GM18858 (cell line): ENCODE measurements around the gene MFAP3L.

ENCODE experiments used
- ATAC-seq: cut with Tn5 transposase; IDR thresholded peaks from one replicate; pipeline ENCODE4 v1.9.1; 2021; ENCODE audit not compliant: unreplicated experiment

The MFAP3L gene

GRCh38 chr4:170022211-170022610 lies 4.0 kb downstream of the MFAP3L start:
- ATAC-seq: no peak

GRCh38 chr4:170017252-170017651 lies 8.9 kb downstream of the MFAP3L start:
- no peak for ATAC-seq

- ATAC-seq: no peak
Observed at GRCh38 chr4:170015285-170015684, 10.9 kb downstream of the MFAP3L start.

DNA sequence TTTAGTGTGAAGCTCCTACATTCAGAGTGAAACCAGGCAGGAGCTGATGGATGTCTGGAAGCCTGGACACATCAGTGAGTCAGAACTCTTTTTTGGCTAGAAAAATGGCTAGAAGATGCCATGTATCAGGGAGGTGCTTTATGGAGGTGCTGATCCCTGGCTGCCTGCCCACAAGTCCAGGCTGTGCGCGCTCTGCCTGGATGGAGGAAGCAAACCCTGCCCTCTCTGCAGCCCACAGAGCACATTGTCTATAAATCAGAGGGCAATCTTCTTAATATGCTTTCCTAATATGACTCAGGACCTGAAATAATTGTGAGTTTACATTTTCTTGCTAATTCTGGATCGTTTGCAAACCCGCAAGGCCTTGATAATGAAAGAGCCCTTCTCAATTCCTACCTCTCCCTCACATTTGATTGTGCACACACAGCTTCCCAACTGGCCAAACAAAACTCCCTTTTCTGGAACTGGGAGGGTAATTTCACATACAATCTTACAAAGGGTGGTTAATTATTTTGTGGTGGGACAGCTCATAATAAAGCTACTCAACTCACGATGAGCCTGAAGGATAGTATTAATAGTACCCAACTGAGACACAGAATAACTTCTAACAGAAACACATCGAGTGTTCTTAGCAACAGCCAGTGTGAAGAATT lies 11.7 kb downstream of the MFAP3L start:
- no peak for ATAC-seq

DNA sequence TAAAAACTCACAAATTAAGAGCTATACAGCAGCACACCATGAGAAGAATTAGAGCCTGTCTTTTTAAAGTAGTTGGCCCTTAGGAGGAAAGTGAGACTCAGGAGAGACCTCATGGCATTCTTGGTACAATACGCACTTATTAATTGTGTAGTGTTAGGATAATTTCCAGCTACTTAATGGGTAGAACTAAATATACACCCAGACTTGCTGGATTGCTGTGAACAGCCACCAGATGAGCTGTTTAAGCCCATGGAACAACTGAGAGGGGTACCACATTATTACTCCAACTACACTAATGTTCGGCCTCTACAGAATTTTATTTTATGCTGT lies 13.6 kb downstream of the MFAP3L start:
- no peak for ATAC-seq

GRCh38 chr4:170011921-170012628 lies 14.1 kb downstream of the MFAP3L start:
- ATAC-seq: no peak

- no peak for ATAC-seq
Observed at GRCh38 chr4:170009291-170009690, 16.9 kb downstream of the MFAP3L start.

- ATAC-seq: no peak
Observed at GRCh38 chr4:170008801-170009200, 17.4 kb downstream of the MFAP3L start.

DNA sequence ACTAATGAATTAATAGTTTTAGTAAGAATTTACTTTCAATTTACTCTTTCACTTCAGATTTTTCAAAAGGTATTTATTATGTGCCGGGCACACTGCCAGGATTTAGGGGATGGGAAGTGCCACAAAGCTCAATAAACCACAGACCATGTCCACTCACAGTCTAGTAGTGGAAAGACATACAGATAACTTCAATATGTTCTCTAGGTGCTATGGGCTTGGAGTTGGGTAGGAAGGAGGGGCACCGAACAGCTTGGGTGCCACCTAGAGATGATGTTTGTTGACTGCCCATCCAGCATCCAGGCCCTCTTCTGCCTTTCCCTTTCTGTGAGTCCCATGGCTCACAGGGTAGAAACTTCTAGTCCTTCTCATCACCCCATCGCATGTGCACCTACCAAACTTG lies 17.8 kb downstream of the MFAP3L start:
- ATAC-seq: peak; percentile 52

- ATAC-seq: no peak
Observed at GRCh38 chr4:170007113-170007512, 19.1 kb downstream of the MFAP3L start.

DNA sequence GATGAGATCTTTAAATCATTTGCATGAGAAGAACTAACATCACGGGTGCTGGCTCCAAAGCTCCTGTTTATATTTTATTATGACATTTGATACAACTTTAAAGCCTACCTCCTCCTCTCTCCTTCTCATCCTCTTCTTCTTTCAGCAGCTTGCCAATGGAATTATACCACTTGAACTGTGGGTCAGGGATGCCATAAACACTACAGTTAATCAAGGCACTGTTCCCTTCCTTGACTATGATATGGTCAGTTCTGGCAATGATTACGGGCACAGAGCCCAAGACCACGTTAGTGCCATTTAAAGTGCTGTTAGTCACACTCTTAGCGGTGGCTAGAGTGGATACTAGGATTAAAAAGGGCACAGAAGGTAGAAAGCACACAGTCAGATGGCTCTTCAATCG lies 20.7 kb downstream of the MFAP3L start:
- ATAC-seq: no peak

GRCh38 chr4:170004651-170005295 lies 21.4 kb downstream of the MFAP3L start:
- ATAC-seq: no peak

DNA sequence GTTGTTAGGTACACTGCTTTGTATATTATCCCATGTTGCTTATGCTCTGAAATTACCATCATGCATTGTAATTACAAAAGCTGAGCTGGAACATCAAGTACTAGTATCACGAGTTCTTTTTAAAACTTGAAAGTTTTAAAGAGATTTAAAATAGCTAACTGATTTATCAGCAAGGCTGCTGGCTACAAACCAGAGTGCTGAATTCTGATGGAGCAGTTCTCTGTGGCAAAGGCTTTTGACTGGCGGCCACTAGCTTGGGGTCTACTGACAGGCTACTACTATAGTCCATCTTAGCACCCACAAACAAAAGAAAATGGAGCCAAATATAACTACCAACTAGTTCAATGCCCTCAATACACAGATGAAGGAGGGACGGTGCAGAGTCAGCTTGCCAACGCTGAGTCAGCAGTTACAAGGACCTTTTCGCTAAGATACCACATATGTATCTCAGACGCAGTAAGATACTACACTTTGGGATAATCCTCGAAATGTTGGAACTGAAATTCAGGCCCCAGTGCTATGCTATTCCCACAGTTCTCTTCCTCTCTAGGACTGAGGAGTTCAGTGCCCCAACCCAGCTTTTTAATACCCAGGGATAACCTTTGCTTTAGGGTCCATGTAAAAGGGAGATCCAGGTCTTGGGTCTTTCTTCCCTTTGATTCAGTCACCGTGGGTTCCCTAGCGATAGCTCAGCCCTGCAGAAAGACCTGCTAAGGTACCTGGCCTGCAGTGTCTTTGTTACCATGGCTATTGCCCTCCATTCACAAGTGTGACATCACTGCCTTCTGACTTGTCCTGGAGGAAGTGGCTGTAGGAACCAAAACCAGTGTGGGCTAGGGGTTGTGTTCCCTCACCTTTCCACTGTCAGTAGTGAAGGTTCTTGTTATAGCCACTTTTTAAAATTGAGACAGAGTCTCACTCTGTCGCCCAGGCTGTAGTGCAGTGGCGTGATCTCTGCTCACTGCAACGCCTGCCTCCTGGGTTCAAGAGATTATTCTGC lies 22.8 kb downstream of the MFAP3L start:
- no peak for ATAC-seq

GRCh38 chr4:170001745-170002267 lies 24.4 kb downstream of the MFAP3L start:
- no peak for ATAC-seq

- no peak for ATAC-seq
Observed at GRCh38 chr4:170001011-170001744, 25.0 kb downstream of the MFAP3L start.

- no peak for ATAC-seq
Observed at GRCh38 chr4:169999923-170000322, 26.3 kb downstream of the MFAP3L start.

GRCh38 chr4:169998981-169999380 lies 27.2 kb downstream of the MFAP3L start:
- no peak for ATAC-seq

GRCh38 chr4:169996379-169997240 lies 29.6 kb downstream of the MFAP3L start:
- no peak for ATAC-seq

DNA sequence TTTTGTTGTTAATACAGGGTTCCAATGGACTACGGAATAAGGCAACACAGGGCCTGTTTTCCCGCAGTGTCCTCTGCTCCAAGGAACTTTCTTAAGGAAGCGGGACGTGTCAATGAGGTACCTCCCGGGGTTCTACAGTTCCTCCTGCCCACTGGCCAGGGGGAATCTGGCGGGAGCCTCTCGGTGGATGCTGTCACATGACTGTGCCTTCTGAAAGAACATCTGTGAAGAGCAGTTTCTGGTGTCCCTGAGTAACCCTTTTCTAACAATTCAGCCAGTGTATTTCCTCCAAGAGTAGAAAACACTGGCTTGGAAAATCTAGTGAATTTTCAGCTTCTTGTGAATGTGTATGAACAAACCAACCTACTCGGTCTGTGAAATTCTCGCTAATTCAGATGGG lies 32.7 kb downstream of the MFAP3L start:
- no peak for ATAC-seq
